ENCODE results near the gene ALPL. TPM values are rescaled to one million over a fixed set of nuclear protein-coding genes. Genes with fewer than 3 reads are reported as not detected.

Gene ALPL
- total and polyA plus RNA-seq, 2 of the 4 experiments (the other 2 are of a cell fraction) = 0.54 to 2.2 TPM

GRCh38 chr1:21536218-21536617 is 27.0 kb downstream of the ALPL start:
- H3K14ac ChIP-seq (replicated peaks; ENCODE audit: low read depth, low read length) = no peak overlapping the region
- H3K9me3 ChIP-seq (ENCODE audit: control insufficient read depth, insufficient read depth, low read length) = no peaks in the 10 kb centered on the region
- no peaks in the 10 kb centered on the region for H3K9me1 ChIP-seq (ENCODE audit: insufficient read depth, low read length)
- H3K9ac ChIP-seq (ENCODE audit: low read depth, low read length) = no peak overlapping the region
- ChIA-PET POLR2A (ENCODE audit: unreplicated experiment) (no interaction called here), CTCF (no interaction called here)
- no peak overlapping the region for H3K18ac ChIP-seq (ENCODE audit: low read depth, low read length)
- H3K4ac ChIP-seq (ENCODE audit: low read depth, low read length) = no peak overlapping the region
- ATAC-seq (ENCODE audit: low read depth) (no peak), DNase-seq (peak; percentile 15)
- no TSS peak for BruUV-seq (replicated peaks)
- TF ChIP-seq FOS (IDR thresholded peaks at IDR 0.05; ENCODE audit: low read depth, low read length) (no peak), MXI1 (IDR thresholded peaks at IDR 0.05; ENCODE audit: borderline replicate concordance, low read depth, low read length) (no peak), CHD1 (IDR thresholded peaks at IDR 0.05; ENCODE audit: low read depth, low read length) (no peak), POLR2A (IDR thresholded peaks at IDR 0.05; ENCODE audit: low read depth, low read length) (no peak), RFX5 (IDR thresholded peaks at IDR 0.05; ENCODE audit: low read depth, low read length) (no peak), MAZ (IDR thresholded peaks at IDR 0.05; ENCODE audit: borderline replicate concordance, low read depth, low read length) (no peak), MAFK (IDR thresholded peaks at IDR 0.05; ENCODE audit: low read depth, low read length) (no peak), RCOR1 (IDR thresholded peaks at IDR 0.05; ENCODE audit: insufficient replicate concordance, low read length) (no peak), SMC3 (IDR thresholded peaks at IDR 0.05; ENCODE audit: low read depth, low read length) (no peak), BHLHE40 (IDR thresholded peaks at IDR 0.05; ENCODE audit: low read depth, low read length) (no peak), RAD21 (IDR thresholded peaks at IDR 0.05; ENCODE audit: low read length) (no peak), NFE2L2 (IDR thresholded peaks at IDR 0.05; ENCODE audit: low read depth, low read length) (no peak), CEBPB (IDR thresholded peaks at IDR 0.05; ENCODE audit: low read depth, low read length) (no peak)
- TF ChIP-seq, protein P1, sequence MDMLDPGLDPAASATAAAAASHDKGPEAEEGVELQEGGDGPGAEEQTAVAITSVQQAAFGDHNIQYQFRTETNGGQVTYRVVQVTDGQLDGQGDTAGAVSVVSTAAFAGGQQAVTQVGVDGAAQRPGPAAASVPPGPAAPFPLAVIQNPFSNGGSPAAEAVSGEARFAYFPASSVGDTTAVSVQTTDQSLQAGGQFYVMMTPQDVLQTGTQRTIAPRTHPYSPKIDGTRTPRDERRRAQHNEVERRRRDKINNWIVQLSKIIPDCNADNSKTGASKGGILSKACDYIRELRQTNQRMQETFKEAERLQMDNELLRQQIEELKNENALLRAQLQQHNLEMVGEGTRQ (IDR thresholded peaks at IDR 0.05; ENCODE audit: low read depth, low read length) = no peak
- TF ChIP-seq, protein P2, sequence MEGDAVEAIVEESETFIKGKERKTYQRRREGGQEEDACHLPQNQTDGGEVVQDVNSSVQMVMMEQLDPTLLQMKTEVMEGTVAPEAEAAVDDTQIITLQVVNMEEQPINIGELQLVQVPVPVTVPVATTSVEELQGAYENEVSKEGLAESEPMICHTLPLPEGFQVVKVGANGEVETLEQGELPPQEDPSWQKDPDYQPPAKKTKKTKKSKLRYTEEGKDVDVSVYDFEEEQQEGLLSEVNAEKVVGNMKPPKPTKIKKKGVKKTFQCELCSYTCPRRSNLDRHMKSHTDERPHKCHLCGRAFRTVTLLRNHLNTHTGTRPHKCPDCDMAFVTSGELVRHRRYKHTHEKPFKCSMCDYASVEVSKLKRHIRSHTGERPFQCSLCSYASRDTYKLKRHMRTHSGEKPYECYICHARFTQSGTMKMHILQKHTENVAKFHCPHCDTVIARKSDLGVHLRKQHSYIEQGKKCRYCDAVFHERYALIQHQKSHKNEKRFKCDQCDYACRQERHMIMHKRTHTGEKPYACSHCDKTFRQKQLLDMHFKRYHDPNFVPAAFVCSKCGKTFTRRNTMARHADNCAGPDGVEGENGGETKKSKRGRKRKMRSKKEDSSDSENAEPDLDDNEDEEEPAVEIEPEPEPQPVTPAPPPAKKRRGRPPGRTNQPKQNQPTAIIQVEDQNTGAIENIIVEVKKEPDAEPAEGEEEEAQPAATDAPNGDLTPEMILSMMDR (conservative IDR thresholded peaks at IDR 0.05; ENCODE audit: low read depth, low read length) = no peak
- TF ChIP-seq, protein P3, sequence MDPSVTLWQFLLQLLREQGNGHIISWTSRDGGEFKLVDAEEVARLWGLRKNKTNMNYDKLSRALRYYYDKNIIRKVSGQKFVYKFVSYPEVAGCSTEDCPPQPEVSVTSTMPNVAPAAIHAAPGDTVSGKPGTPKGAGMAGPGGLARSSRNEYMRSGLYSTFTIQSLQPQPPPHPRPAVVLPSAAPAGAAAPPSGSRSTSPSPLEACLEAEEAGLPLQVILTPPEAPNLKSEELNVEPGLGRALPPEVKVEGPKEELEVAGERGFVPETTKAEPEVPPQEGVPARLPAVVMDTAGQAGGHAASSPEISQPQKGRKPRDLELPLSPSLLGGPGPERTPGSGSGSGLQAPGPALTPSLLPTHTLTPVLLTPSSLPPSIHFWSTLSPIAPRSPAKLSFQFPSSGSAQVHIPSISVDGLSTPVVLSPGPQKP (IDR thresholded peaks at IDR 0.05; ENCODE audit: borderline replicate concordance, low read depth, low read length) = no peak
- peaks cover 2% of the 10 kb centered on the region; the same call in 1 of the 2 replicates for H3K4me1 ChIP-seq (ENCODE audit: control insufficient read depth, insufficient read depth, low read length)
- no peaks in the 10 kb centered on the region for H4K20me1 ChIP-seq (ENCODE audit: insufficient read depth, low read length)
- no peak overlapping the region for H2BK5ac ChIP-seq (ENCODE audit: low read depth, low read length, poor library complexity, severe bottlenecking)
- no peak overlapping the region for H3K4me3 ChIP-seq (ENCODE audit: insufficient read depth, low read depth, low read length)
- in situ Hi-C loops (cut with MboI; ENCODE audit: low sequenced_read_pairs) = no loop called here
- H3K23ac ChIP-seq (ENCODE audit: low read depth, low read length) = no peak overlapping the region
- intact Hi-C loops (cut with micrococcal nuclease) = loop anchor here (5.0 to 10.0 kb wide), 2 partner anchors 51 to 119 kb away; no protein-coding TSS in a partner anchor
- no peak overlapping the region for H2AK5ac ChIP-seq (ENCODE audit: low read depth, low read length)
- H4K5ac ChIP-seq (ENCODE audit: low read depth, low read length) = no peak overlapping the region
- no peak overlapping the region for H2AK9ac ChIP-seq (replicated peaks; ENCODE audit: low read depth, low read length, poor library complexity)
- H2BK20ac ChIP-seq (ENCODE audit: low read depth, low read length) = no peak overlapping the region
- H2AFZ ChIP-seq (replicated peaks; ENCODE audit: low read length, poor library complexity) = no peak overlapping the region
- no peak overlapping the region for H3K56ac ChIP-seq (ENCODE audit: extremely low read depth, insufficient read depth, low read length)
- no peak overlapping the region for H4K91ac ChIP-seq (ENCODE audit: insufficient read depth, low read depth, low read length)
- no peaks in the 10 kb centered on the region for H3K79me1 ChIP-seq (ENCODE audit: low read depth in 1 of 2, low read length in 2 of 2)
- no peak overlapping the region for H2BK15ac ChIP-seq (ENCODE audit: low read depth, low read length)
- H3K4me2 ChIP-seq (ENCODE audit: low read depth, low read length) = no peak overlapping the region
- H3K36me3 ChIP-seq (ENCODE audit: control insufficient read depth, insufficient read depth, low read length) = no peaks in the 10 kb centered on the region
- H4K8ac ChIP-seq (ENCODE audit: low read depth in 2 of 2, low read length in 2 of 2) = no peak overlapping the region
- dilution Hi-C loops (cut with HindIII; ENCODE audit: low sequenced_read_pairs, unreplicated experiment) = no loop called here
- H3K27me3 ChIP-seq (ENCODE audit: control insufficient read depth, insufficient read depth, low read length) = peaks cover 28% of the 10 kb centered on the region
- H3K27ac ChIP-seq (ENCODE audit: insufficient read depth, low read length) = no peak overlapping the region
- H2BK120ac ChIP-seq (ENCODE audit: low read depth, low read length) = no peak overlapping the region
- no CpG with 5 or more reads among the region's 2 CpGs for whole genome bisulfite sequencing, 2 experiments (ENCODE audit: extremely low coverage in 2 of 2, insufficient read length in 1 of 2)

Data from IMR-90 (cell line).